HEK293 (cell line): ENCODE data around the gene AFF3.

Source experiments
- CTCF ChIA-PET: fragments of 350-600 bp; formaldehyde crosslinking; extraction: SDS; loops from one replicate; lab custom pipeline; 2021; ENCODE audit warnings: antibody characterized with exemption; lab: Yijun Ruan, JAX
- POLR2A ChIA-PET: fragments of 300-600 bp; formaldehyde crosslinking; extraction: SDS; loops from one replicate; lab custom pipeline; 2020; ENCODE audit warnings: antibody characterized with exemption, inconsistent platforms; lab: Yijun Ruan, JAX
- H3K27ac ChIP-seq: fragments of 200-500 bp; sonication (Bioruptor generic); 2 replicates; pipeline ENCODE4 v1.5.1; 2014; ENCODE audit warnings: low read depth, low read length, control low read depth, inconsistent platforms; ENCODE audit errors: extremely low read depth
- H3K36me3 ChIP-seq, 2 experiments: fragments of 200-500 bp in 1 of 2; sonication (Bioruptor generic) in 1 of 2; 1 replicate in 1 of 2; 2 replicates in 1 of 2; pipeline ENCODE4 v1.5.1; 2014 to 2017; ENCODE audit warnings: inconsistent platforms in 2 of 2, low read length in 2 of 2; ENCODE audit not compliant: control insufficient read depth in 2 of 2, insufficient read depth in 1 of 2
- H3K4me1 ChIP-seq: fragments of 200-500 bp; sonication (Bioruptor generic); 2 replicates; pipeline ENCODE4 v1.5.1; 2014; ENCODE audit warnings: mild to moderate bottlenecking, low read length, inconsistent platforms; ENCODE audit not compliant: control insufficient read depth, insufficient read depth
- H3K4me3 ChIP-seq: 2 replicates; pipeline ENCODE4 v1.5.1; 2011; ENCODE audit warnings: low read depth, mild to moderate bottlenecking, control low read depth, low read length, moderate library complexity
- H3K9me3 ChIP-seq: fragments of 200-500 bp; sonication (Bioruptor generic); 2 replicates; pipeline ENCODE4 v1.5.1; 2014; ENCODE audit warnings: low read depth, low read length, inconsistent platforms; ENCODE audit not compliant: control insufficient read depth, insufficient read depth
- GFI1B ChIP-seq: fragments of 450-650 bp; formaldehyde crosslinking; IDR thresholded peaks from 2 replicates; pipeline ENCODE4 v1.5.1; 2016; ENCODE audit warnings: missing biosample characterization, missing genetic modification characterization
- GLIS2 ChIP-seq: fragments of 450-650 bp; formaldehyde crosslinking; IDR thresholded peaks from 2 replicates; pipeline ENCODE4 v1.5.1; 2016; ENCODE audit warnings: missing biosample characterization, missing genetic modification characterization
- OVOL3 ChIP-seq: fragments of 450-650 bp; formaldehyde crosslinking; IDR thresholded peaks from 2 replicates; pipeline ENCODE4 v1.5.1; 2016; ENCODE audit warnings: missing biosample characterization, missing genetic modification characterization
- SALL2 ChIP-seq: fragments of 450-650 bp; formaldehyde crosslinking; IDR thresholded peaks from 2 replicates; pipeline ENCODE4 v1.5.0; 2017; ENCODE audit warnings: missing biosample characterization, mild to moderate bottlenecking, missing genetic modification characterization, borderline replicate concordance
- SCRT2 ChIP-seq: fragments of 450-650 bp; formaldehyde crosslinking; IDR thresholded peaks from 2 replicates; pipeline ENCODE4 v1.5.1; 2016; ENCODE audit warnings: missing biosample characterization, missing genetic modification characterization
- YY2 ChIP-seq: fragments of 450-650 bp; formaldehyde crosslinking; IDR thresholded peaks from 2 replicates; pipeline ENCODE4 v1.5.1; 2016; ENCODE audit warnings: missing biosample characterization, missing genetic modification characterization
- ZBTB7A ChIP-seq: fragments of 450-650 bp; formaldehyde crosslinking; IDR thresholded peaks from 2 replicates; pipeline ENCODE4 v1.5.1; 2016; ENCODE audit warnings: low read depth, missing biosample characterization, missing genetic modification characterization
- ZNF132 ChIP-seq: fragments of 450-650 bp; formaldehyde crosslinking; IDR thresholded peaks from 2 replicates; pipeline ENCODE4 v1.5.1; 2017; ENCODE audit warnings: missing biosample characterization, missing genetic modification characterization, borderline replicate concordance
- ZNF155 ChIP-seq: fragments of 450-650 bp; formaldehyde crosslinking; IDR thresholded peaks from 2 replicates; pipeline ENCODE4 v1.5.1; 2016; ENCODE audit warnings: missing biosample characterization, missing genetic modification characterization
- ZNF2 ChIP-seq: fragments of 450-650 bp; formaldehyde crosslinking; IDR thresholded peaks from 2 replicates; pipeline ENCODE4 v1.5.1; 2016; ENCODE audit warnings: missing biosample characterization, missing genetic modification characterization
- ZNF211 ChIP-seq: fragments of 450-650 bp; formaldehyde crosslinking; IDR thresholded peaks from 2 replicates; pipeline ENCODE4 v1.5.1; 2016; ENCODE audit warnings: low read depth, missing biosample characterization, missing genetic modification characterization
- ZNF248 ChIP-seq: fragments of 450-650 bp; formaldehyde crosslinking; IDR thresholded peaks from 2 replicates; pipeline ENCODE4 v1.5.1; 2017; ENCODE audit warnings: missing biosample characterization, missing genetic modification characterization
- ZNF350 ChIP-seq: fragments of 450-650 bp; formaldehyde crosslinking; IDR thresholded peaks from 2 replicates; pipeline ENCODE4 v1.5.0; 2017; ENCODE audit warnings: missing biosample characterization, mild to moderate bottlenecking, missing genetic modification characterization
- ZNF423 ChIP-seq: fragments of 450-650 bp; formaldehyde crosslinking; IDR thresholded peaks from 2 replicates; pipeline ENCODE4 v1.5.1; 2016; ENCODE audit warnings: missing biosample characterization, missing genetic modification characterization
- ZNF473 ChIP-seq: fragments of 450-650 bp; formaldehyde crosslinking; IDR thresholded peaks from 2 replicates; pipeline ENCODE4 v1.5.1; 2017; ENCODE audit warnings: missing biosample characterization, missing genetic modification characterization
- ZNF510 ChIP-seq: fragments of 450-650 bp; formaldehyde crosslinking; IDR thresholded peaks from 2 replicates; pipeline ENCODE4 v1.5.1; 2018; ENCODE audit warnings: mild to moderate bottlenecking, missing genetic modification characterization, missing biosample characterization; ENCODE audit not compliant: insufficient replicate concordance
- ZNF624 ChIP-seq: fragments of 450-650 bp; formaldehyde crosslinking; IDR thresholded peaks from 2 replicates; pipeline ENCODE4 v1.5.1; 2017; ENCODE audit warnings: missing biosample characterization, missing genetic modification characterization
- ZNF701 ChIP-seq: fragments of 450-650 bp; formaldehyde crosslinking; IDR thresholded peaks from 2 replicates; pipeline ENCODE4 v1.5.1; 2016; ENCODE audit warnings: missing biosample characterization, missing genetic modification characterization
- ZXDB ChIP-seq: fragments of 450-650 bp; formaldehyde crosslinking; IDR thresholded peaks from 2 replicates; pipeline ENCODE4 v1.5.1; 2016; ENCODE audit warnings: missing biosample characterization, missing genetic modification characterization
- TF ChIP-seq, protein P1 (sequence below): fragments of 450-650 bp; formaldehyde crosslinking; IDR thresholded peaks from 2 replicates; pipeline ENCODE4 v1.5.1; 2016; ENCODE audit warnings: missing biosample characterization, missing genetic modification characterization, low read depth
- TF ChIP-seq, protein P2 (sequence below): fragments of 450-650 bp; formaldehyde crosslinking; IDR thresholded peaks from 2 replicates; pipeline ENCODE4 v1.5.0; 2017; ENCODE audit warnings: missing biosample characterization, missing genetic modification characterization, borderline replicate concordance
- TF ChIP-seq, protein P3 (sequence below): fragments of 450-650 bp; formaldehyde crosslinking; IDR thresholded peaks from 2 replicates; pipeline ENCODE4 v1.5.1; 2017; ENCODE audit warnings: missing biosample characterization, missing genetic modification characterization
- TF ChIP-seq, protein P4 (sequence below): fragments of 450-650 bp; IDR thresholded peaks from 2 replicates; pipeline ENCODE4 v1.5.1; 2018; ENCODE audit warnings: missing biosample characterization, missing genetic modification characterization
- TF ChIP-seq, protein P5 (sequence below): fragments of 450-650 bp; formaldehyde crosslinking; IDR thresholded peaks from 2 replicates; pipeline ENCODE4 v1.5.1; 2016; ENCODE audit warnings: missing biosample characterization, missing genetic modification characterization

Gene AFF3

DNA sequence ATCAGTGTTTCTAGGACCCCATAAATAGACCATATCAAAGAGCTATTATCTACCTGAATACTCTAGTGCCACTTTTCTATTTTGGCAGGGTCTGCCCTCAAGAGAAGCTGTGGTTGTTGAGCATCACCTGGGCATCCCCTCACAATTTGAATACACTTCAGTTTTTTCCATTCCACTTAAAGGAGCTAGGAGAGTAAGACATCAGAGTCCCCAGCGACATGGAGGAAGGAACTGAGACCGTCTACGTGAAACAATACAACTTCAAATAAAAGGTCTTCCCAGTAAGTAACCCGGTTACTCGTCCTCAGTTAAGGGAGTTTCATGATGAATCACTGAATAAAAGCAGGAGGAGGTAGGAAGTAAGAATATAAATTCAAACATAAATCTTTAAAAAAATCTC is 206.7 kb downstream of the AFF3 start:
- TF ChIP-seq, protein P1, sequence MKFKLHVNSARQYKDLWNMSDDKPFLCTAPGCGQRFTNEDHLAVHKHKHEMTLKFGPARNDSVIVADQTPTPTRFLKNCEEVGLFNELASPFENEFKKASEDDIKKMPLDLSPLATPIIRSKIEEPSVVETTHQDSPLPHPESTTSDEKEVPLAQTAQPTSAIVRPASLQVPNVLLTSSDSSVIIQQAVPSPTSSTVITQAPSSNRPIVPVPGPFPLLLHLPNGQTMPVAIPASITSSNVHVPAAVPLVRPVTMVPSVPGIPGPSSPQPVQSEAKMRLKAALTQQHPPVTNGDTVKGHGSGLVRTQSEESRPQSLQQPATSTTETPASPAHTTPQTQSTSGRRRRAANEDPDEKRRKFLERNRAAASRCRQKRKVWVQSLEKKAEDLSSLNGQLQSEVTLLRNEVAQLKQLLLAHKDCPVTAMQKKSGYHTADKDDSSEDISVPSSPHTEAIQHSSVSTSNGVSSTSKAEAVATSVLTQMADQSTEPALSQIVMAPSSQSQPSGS (tag by site-specific recombination) = no peak
- TF ChIP-seq ZNF155 (no peak), ZNF510 (no peak), ZNF248 (no peak), SCRT2 (tag by site-specific recombination) (no peak), ZNF211 (tag by site-specific recombination) (no peak), ZNF473 (tag by site-specific recombination) (no peak), YY2 (no peak), ZNF350 (no peak), SALL2 (tag by site-specific recombination) (no peak), GLIS2 (tag by site-specific recombination) (no peak), ZNF624 (tag by site-specific recombination) (no peak), ZNF132 (tag by site-specific recombination) (no peak)
- ChIA-PET POLR2A (no interaction called here), CTCF (interaction anchor here (1.1 kb wide), 1 partner anchor 10 kb away, joined by 3 read pairs; no protein-coding TSS in a partner anchor)
- Histone ChIP-seq H3K36me3 (no peaks in the 10 kb centered on the region), H3K27ac (no peak overlapping the region), H3K9me3 (no peaks in the 10 kb centered on the region), H3K4me3 (no peak overlapping the region), H3K4me1 (peaks cover 9% of the 10 kb centered on the region)

DNA sequence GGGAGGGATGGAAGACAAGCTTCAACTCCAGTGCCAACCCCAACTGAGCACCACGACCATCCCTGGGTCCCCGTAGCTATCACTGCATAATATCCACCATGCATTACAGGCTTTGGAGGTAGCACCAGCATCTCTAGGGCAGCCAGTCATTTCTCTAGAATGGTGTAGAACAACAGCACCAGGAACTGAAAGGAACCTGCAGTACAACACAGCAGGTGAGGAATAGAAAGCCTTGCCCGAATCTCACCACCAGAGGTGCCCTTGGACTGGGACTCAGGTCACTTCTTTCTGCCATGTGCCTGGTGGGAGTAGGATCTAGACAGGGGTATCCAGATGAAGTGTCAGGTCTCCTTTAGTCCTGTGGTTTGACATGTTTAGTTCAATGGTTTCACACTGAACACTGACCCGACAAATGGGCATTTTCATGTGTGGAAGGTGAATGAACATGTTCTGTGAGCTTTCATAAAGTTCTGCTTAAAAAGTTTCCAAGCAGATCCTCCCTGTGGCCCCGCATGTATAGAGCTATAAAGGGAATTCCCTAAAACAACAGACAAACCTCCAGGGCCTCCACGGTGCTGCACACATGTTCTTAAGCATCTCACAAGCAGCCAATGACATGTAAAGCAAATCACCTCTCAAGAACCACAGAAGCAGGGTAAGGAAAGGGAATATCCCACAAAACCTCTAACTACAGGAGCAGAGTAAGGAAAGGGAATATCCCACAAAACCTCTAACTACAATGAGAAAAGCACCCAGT is 208.3 kb downstream of the AFF3 start:
- no peak overlapping the region for H3K4me3 ChIP-seq
- CTCF ChIA-PET = interaction anchor here (0.7 to 1.1 kb wide), 2 partner anchors 8 to 45 kb away, joined by 3 read pairs; no protein-coding TSS in a partner anchor
- no peaks in the 10 kb centered on the region for H3K9me3 ChIP-seq
- no peak for TF ChIP-seq GFI1B (tag by site-specific recombination)
- TF ChIP-seq ZBTB7A = no peak
- no peak for TF ChIP-seq ZNF423
- TF ChIP-seq, protein P2, sequence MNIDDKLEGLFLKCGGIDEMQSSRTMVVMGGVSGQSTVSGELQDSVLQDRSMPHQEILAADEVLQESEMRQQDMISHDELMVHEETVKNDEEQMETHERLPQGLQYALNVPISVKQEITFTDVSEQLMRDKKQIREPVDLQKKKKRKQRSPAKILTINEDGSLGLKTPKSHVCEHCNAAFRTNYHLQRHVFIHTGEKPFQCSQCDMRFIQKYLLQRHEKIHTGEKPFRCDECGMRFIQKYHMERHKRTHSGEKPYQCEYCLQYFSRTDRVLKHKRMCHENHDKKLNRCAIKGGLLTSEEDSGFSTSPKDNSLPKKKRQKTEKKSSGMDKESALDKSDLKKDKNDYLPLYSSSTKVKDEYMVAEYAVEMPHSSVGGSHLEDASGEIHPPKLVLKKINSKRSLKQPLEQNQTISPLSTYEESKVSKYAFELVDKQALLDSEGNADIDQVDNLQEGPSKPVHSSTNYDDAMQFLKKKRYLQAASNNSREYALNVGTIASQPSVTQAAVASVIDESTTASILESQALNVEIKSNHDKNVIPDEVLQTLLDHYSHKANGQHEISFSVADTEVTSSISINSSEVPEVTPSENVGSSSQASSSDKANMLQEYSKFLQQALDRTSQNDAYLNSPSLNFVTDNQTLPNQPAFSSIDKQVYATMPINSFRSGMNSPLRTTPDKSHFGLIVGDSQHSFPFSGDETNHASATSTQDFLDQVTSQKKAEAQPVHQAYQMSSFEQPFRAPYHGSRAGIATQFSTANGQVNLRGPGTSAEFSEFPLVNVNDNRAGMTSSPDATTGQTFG (tag by site-specific recombination) = no peak
- TF ChIP-seq, protein P3, sequence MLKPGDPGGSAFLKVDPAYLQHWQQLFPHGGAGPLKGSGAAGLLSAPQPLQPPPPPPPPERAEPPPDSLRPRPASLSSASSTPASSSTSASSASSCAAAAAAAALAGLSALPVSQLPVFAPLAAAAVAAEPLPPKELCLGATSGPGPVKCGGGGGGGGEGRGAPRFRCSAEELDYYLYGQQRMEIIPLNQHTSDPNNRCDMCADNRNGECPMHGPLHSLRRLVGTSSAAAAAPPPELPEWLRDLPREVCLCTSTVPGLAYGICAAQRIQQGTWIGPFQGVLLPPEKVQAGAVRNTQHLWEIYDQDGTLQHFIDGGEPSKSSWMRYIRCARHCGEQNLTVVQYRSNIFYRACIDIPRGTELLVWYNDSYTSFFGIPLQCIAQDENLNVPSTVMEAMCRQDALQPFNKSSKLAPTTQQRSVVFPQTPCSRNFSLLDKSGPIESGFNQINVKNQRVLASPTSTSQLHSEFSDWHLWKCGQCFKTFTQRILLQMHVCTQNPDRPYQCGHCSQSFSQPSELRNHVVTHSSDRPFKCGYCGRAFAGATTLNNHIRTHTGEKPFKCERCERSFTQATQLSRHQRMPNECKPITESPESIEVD = no peak
- no peak for TF ChIP-seq OVOL3 (tag by site-specific recombination)
- TF ChIP-seq, protein P4, sequence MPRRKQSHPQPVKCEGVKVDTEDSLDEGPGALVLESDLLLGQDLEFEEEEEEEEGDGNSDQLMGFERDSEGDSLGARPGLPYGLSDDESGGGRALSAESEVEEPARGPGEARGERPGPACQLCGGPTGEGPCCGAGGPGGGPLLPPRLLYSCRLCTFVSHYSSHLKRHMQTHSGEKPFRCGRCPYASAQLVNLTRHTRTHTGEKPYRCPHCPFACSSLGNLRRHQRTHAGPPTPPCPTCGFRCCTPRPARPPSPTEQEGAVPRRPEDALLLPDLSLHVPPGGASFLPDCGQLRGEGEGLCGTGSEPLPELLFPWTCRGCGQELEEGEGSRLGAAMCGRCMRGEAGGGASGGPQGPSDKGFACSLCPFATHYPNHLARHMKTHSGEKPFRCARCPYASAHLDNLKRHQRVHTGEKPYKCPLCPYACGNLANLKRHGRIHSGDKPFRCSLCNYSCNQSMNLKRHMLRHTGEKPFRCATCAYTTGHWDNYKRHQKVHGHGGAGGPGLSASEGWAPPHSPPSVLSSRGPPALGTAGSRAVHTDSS (tag by site-specific recombination) = no peak
- TF ChIP-seq ZXDB (tag by site-specific recombination) = no peak
- TF ChIP-seq, protein P5, sequence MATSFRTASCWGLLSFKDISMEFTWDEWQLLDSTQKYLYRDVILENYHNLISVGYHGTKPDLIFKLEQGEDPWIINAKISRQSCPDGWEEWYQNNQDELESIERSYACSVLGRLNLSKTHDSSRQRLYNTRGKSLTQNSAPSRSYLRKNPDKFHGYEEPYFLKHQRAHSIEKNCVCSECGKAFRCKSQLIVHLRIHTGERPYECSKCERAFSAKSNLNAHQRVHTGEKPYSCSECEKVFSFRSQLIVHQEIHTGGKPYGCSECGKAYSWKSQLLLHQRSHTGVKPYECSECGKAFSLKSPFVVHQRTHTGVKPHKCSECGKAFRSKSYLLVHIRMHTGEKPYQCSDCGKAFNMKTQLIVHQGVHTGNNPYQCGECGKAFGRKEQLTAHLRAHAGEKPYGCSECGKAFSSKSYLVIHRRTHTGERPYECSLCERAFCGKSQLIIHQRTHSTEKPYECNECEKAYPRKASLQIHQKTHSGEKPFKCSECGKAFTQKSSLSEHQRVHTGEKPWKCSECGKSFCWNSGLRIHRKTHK (tag by site-specific recombination) = no peak
- no peak for TF ChIP-seq ZNF701 (tag by site-specific recombination)
- no peak for TF ChIP-seq ZNF2 (tag by site-specific recombination)
- no peak overlapping the region for H3K27ac ChIP-seq
- POLR2A ChIA-PET = no interaction called here
- H3K36me3 ChIP-seq = no peaks in the 10 kb centered on the region
- peaks cover 2% of the 10 kb centered on the region; the same call in 1 of the 2 replicates for H3K4me1 ChIP-seq
